Heart left ventricle (tissue), 13 donors: ENCODE measurements around the gene NAE1.

ENCODE experiments used
- POLR2A ChIP-seq, 2 donors: fragments of 450-650 bp; IDR thresholded peaks; one replicate each; pipeline ENCODE4 v1.6.1; 2017; ENCODE audit warnings: antibody characterized with exemption in 2 of 2, mild to moderate bottlenecking in 2 of 2, moderate library complexity in 2 of 2
- TF ChIP-seq, protein P1 (sequence below), 12 donors: fragments of 200-600 bp; sonication (generic) in 4 of 12; IDR thresholded peaks; one replicate each; pipeline versions ENCODE4 v1.5.0 to v1.8.0; 2018 to 2022; ENCODE audit warnings: antibody characterized with exemption in 12 of 12, mild to moderate bottlenecking in 5 of 12
- donor health status: ischemic (EF 13 %, LVEDD 7.1; RV severe dilation, severe dysfunction).
- donor health status: DM: no; HTN: yes; CAD: no.
- donor health status: DM: no; HTN: no; CAD: no.
- donor health status: ischemic (EF 25% LVEDD 6.9; RV normal size, moderate dysfunction).
- donor health status: ischemic (EF 25% LVEDD 5.7; RV mildly dilated, moderate dysfunction).
- donor health status: ischemic (EF 35%, LVEDD 5.7; RV mildly dilated, moderate dysfunction).
- donor health status: nonischemic (EF 11% LVEDD 7.7; RV severe dilation, severe dysfunction).
- donor health status: DM: yes; HTN: yes; CAD: no.
- donor health status: PGD.
- donor health status: ischemic (EF 29% LVEDD 5.4; RV normal size, mild dysfunction).
- donor health status: nonischemic (EF 23%, LVEDD 6.1; RV moderate dilation, normal function).

DNA sequence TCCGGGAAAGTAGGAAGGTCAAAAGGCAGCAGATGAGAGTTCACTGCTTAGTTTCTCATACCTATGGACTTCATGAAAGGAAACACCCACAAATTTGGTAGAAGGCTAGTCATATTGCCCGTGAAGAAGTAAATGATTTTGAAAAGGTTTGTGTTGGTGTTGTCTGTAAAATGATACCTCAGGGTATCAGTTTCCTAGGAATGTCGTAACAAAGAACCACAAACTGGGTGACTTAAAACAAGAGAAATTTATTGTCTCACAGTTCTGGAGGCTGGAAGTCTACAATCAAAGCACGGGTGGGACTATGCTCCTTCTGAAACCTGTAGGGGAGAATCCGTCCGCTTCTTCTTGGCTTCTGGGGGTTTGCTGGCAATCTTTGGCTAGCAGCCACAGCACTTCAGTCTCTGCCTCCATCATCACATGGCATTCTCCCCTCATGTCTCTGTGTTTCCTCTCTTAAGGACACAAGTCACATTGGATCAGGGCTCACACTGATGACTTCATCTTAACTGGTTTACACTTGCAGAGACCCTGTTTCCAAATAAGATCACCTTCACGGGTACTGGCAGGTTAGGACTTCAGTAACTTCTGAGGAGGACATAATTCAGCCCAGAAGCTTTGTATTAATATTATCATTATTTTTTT, 2.0 kb upstream of the NAE1 start:
- no peak for TF ChIP-seq POLR2A (IDR thresholded peaks at IDR 0.05)
- TF ChIP-seq, protein P1, sequence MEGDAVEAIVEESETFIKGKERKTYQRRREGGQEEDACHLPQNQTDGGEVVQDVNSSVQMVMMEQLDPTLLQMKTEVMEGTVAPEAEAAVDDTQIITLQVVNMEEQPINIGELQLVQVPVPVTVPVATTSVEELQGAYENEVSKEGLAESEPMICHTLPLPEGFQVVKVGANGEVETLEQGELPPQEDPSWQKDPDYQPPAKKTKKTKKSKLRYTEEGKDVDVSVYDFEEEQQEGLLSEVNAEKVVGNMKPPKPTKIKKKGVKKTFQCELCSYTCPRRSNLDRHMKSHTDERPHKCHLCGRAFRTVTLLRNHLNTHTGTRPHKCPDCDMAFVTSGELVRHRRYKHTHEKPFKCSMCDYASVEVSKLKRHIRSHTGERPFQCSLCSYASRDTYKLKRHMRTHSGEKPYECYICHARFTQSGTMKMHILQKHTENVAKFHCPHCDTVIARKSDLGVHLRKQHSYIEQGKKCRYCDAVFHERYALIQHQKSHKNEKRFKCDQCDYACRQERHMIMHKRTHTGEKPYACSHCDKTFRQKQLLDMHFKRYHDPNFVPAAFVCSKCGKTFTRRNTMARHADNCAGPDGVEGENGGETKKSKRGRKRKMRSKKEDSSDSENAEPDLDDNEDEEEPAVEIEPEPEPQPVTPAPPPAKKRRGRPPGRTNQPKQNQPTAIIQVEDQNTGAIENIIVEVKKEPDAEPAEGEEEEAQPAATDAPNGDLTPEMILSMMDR (IDR thresholded peaks at IDR 0.05): no peak
